Naive B cell (primary cell): ENCODE measurements around the gene KDSR. TPM values are rescaled to one million over a fixed set of nuclear protein-coding genes. Genes with fewer than 3 reads are reported as not detected.

Experiments
- ATAC-seq, 2 donors: fragments of 150-1000 bp; cut with Tn5 transposase; 2 replicates each; pipeline ENCODE4 v1.10.0; 2021; ENCODE audit warnings: low read depth in 2 of 2, mild to moderate bottlenecking in 2 of 2, moderate library complexity in 2 of 2
- DNase-seq: peaks from one replicate; pipeline ENCODE4 v3.0.0; 2022
- H3K27ac Mint-ChIP-seq, 6 donors: one replicate each; pipeline ENCODE4 v1.8.0; 2020 to 2022; ENCODE audit warnings: mild to moderate bottlenecking in 6 of 6, mixed read lengths in 6 of 6, moderate library complexity in 5 of 6, inconsistent platforms in 2 of 6
- H3K27me3 Mint-ChIP-seq, 3 donors: one replicate each; pipeline ENCODE4 v1.8.0; 2021 to 2022; ENCODE audit warnings: mixed read lengths in 3 of 3, mild to moderate bottlenecking in 1 of 3
- H3K36me3 Mint-ChIP-seq, 2 donors: one replicate each; pipeline ENCODE4 v1.8.0; 2020 to 2022; ENCODE audit warnings: mixed read lengths in 2 of 2, inconsistent platforms in 1 of 2, mild to moderate bottlenecking in 1 of 2
- H3K4me1 Mint-ChIP-seq, 3 donors: one replicate each; pipeline ENCODE4 v1.8.0; 2020 to 2022; ENCODE audit warnings: mixed read lengths in 3 of 3, inconsistent platforms in 1 of 3, mild to moderate bottlenecking in 1 of 3, moderate library complexity in 1 of 3
- H3K4me3 Mint-ChIP-seq, 8 donors: one replicate each; pipeline ENCODE4 v1.8.0; 2020 to 2022; ENCODE audit warnings: mild to moderate bottlenecking in 8 of 8, mixed read lengths in 8 of 8, moderate library complexity in 8 of 8, inconsistent platforms in 2 of 8
- H3K9me3 Mint-ChIP-seq, 7 donors: one replicate each; pipeline ENCODE4 v1.8.0; 2020 to 2022; ENCODE audit warnings: mixed read lengths in 7 of 7, mild to moderate bottlenecking in 5 of 7, inconsistent platforms in 2 of 7, moderate library complexity in 1 of 7
- polyA plus RNA-seq, 6 donors: library from polyadenylated mRNA; unstranded; fragments of 300-500 nt; fragmentation: Illumina TruSeq; gene quantifications; one replicate each; pipeline ENCODE4 v1.2.3, GENCODE V29; 2021; ENCODE audit warnings: low read depth in 6 of 6

KDSR gene
- polyA plus RNA-seq, 6 donors from 2014 or later, result 18.9 to 47.1 (median 38.2) TPM

DNA sequence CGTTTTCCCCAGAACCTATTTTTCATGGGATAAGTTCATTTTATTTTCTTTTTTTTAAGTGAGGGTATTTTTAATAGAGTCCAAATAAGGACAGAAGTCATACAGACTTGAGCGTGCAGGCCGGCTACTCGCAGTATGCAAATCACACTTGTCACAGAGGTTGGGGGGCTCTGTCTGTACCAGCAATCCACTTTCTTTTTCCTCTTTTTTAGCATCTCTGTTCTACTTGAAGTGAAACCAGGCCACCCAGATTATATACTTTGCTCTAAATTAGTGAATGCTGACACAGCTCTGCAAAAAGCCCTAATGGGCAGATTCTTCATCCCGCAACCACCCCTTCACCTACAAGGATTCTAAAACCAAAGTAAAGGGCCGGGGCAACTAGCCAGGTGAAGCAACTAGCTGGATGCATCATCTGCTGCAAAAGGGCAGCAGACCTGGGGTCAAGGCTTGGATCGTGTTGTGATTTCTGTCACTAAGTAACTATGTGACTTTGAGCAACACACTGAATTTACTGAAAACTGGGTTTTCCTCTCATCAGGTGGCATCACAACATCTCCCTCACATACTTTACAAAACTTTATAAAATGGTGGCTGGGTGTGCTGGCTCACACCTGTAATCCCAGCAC is 18.4 kb downstream of the KDSR start:
- DNase-seq (no peak), ATAC-seq (peak in 1 of 2 donors; percentile 21)
- Mint-ChIP-seq H3K9me3 (no peaks in the 10 kb centered on the region), H3K27ac (peak overlapping the region in 4 of 6 donors; percentile 28 to 76 (median 61)), H3K36me3 (peaks cover 9 to 16% of the 10 kb centered on the region in 2 donors), H3K27me3 (no peaks in the 10 kb centered on the region), H3K4me3 (peak overlapping the region in 1 of 8 donors; percentile 62), H3K4me1 (peaks cover 4 to 12% (median 9%) of the 10 kb centered on the region in 3 donors)

DNA sequence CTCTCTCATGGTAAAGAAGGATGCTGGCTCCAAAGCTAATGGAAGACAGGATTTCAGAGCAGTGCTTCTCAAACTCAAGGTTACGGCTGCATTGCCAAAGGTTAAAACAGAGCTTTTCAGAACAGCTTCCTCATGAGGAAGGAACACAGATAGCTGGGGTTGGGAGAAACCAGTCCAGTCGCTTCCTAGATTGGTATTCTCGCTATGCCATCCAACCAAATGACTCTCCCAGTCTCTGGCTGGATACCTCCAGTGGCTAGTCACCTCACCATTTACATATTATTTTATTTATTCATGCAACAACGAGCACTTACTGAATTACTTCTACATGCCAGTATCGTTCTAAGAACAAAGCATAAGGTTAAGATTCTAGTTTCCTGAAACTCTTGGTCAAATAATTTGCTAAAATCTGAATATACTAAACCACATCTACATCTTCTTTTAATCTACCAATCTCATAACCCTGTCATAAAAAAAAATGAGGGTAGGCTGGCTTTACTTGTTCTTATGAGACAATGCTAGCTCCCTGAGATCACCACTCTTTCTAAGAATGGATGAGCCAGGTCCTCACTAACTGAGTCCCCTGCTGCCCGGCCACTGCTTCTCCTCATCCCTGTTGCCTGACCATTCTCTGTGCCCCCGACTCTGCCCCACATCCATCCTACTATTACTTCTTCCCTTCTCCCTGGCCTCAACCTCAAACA is 20.4 kb downstream of the KDSR start:
- ATAC-seq (no peak), DNase-seq (no peak)
- no peaks in the 10 kb centered on the region for H3K27me3 Mint-ChIP-seq
- peaks cover 12 to 21% of the 10 kb centered on the region in 2 donors for H3K36me3 Mint-ChIP-seq
- H3K27ac Mint-ChIP-seq, result peak overlapping the region in 2 of 6 donors; percentile 10 to 68
- peaks cover 4 to 12% (median 9%) of the 10 kb centered on the region in 3 donors for H3K4me1 Mint-ChIP-seq
- H3K9me3 Mint-ChIP-seq, result no peaks in the 10 kb centered on the region
- H3K4me3 Mint-ChIP-seq, result no peak overlapping the region

DNA sequence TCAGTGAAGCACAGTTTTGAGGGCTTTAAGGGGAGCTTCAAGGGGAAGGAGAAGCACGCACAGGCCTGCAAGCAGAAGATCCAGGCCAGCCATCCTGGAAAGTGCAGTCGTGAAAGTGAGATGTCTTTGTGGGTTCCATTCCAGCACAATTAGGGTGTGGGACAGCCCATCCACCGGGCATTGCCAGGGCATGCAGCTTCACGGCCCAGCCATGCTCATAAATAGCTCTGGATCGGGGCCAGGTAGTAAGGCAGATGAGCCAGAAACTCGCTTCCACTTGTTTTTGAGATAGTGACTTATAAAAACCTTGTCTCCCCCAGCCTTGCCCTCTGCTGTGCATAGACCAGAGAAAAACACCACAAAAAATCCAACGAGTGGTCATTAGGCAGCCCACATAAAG is 21.0 kb downstream of the KDSR start:
- Mint-ChIP-seq H3K4me1 (peaks cover 4 to 12% (median 9%) of the 10 kb centered on the region in 3 donors), H3K27me3 (no peaks in the 10 kb centered on the region), H3K9me3 (no peaks in the 10 kb centered on the region), H3K27ac (no peak overlapping the region), H3K36me3 (peaks cover 12 to 21% of the 10 kb centered on the region in 2 donors), H3K4me3 (no peak overlapping the region)
- no peak for ATAC-seq
- no peak for DNase-seq

DNA sequence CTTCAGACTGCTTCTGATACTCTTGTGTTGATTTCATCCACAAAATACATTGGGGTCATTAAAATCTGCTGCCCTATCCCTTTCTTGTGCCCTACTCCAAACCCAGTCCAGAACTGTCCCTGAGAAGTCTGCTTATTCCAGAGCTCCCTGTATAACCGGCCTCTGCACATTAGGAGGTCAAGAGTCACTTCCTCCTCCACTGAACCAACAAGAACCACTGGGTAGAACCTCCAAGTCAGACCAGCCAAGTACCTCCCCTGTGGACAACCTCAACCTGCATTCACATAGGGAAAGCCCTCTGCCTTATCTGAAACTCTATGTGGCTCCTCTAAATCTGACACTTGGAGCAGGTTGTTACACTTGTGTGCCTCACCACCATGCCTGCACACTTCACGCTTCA is 22.1 kb downstream of the KDSR start:
- no peaks in the 10 kb centered on the region for H3K27me3 Mint-ChIP-seq
- H3K4me3 Mint-ChIP-seq, result no peak overlapping the region
- no peak for ATAC-seq
- peaks cover 4 to 12% (median 9%) of the 10 kb centered on the region in 3 donors for H3K4me1 Mint-ChIP-seq
- DNase-seq, result no peak
- peaks cover 12 to 21% of the 10 kb centered on the region in 2 donors for H3K36me3 Mint-ChIP-seq
- H3K9me3 Mint-ChIP-seq, result no peaks in the 10 kb centered on the region
- H3K27ac Mint-ChIP-seq, result peak overlapping the region in 2 of 6 donors; percentile 56 to 97

DNA sequence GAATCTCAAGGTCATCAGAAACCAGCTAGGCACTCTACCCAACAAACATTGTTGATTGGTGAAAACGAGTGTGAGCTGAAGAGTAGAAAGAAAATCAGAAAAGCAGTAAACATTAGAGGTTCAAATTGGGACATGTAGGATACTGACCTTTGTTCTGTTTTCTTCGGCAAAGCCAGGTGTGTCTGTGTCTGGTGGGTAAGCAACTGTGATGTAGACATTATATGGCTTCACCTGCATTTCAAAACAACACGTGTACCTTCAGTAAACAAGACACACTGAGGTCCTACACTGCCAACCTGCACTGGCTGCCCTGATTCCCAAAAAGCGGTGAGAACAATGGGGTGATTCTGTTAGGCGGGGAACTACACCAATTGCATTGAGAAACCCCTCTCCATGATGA is 22.7 kb downstream of the KDSR start:
- peaks cover 12 to 21% of the 10 kb centered on the region in 2 donors for H3K36me3 Mint-ChIP-seq
- H3K27ac Mint-ChIP-seq, result no peak overlapping the region
- no peak overlapping the region for H3K4me3 Mint-ChIP-seq
- no peak for DNase-seq
- no peaks in the 10 kb centered on the region for H3K27me3 Mint-ChIP-seq
- no peaks in the 10 kb centered on the region for H3K9me3 Mint-ChIP-seq
- no peak for ATAC-seq
- H3K4me1 Mint-ChIP-seq, result peaks cover 4 to 12% (median 9%) of the 10 kb centered on the region in 3 donors

DNA sequence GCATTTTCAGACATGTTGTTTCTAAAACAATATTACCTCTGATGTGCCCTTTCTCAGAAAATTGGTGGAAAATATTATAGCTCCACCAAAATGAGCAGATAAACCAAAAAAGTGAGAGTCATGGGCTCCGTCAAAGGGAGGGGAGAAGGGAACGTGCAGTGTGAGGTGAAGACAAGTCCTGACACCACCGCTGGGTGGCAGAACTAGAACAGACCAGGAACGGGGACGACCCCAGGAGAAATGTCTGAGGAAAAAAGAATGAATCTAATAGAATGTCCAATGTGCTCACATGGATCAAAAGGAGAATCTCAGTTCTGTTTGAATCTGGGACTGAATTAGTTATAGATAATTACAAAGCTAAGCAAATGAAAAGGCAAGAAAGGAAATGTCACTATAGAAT is 24.8 kb downstream of the KDSR start:
- no peak overlapping the region for H3K4me3 Mint-ChIP-seq
- H3K9me3 Mint-ChIP-seq, result no peaks in the 10 kb centered on the region
- DNase-seq (no peak), ATAC-seq (peak; percentile 57 to 61)
- no peaks in the 10 kb centered on the region for H3K27me3 Mint-ChIP-seq
- H3K4me1 Mint-ChIP-seq, result peaks cover 0 to 5% (median 3%) of the 10 kb centered on the region in 3 donors
- H3K27ac Mint-ChIP-seq, result peak overlapping the region in 1 of 6 donors; percentile 42
- H3K36me3 Mint-ChIP-seq, result peaks cover 12 to 21% of the 10 kb centered on the region in 2 donors

DNA sequence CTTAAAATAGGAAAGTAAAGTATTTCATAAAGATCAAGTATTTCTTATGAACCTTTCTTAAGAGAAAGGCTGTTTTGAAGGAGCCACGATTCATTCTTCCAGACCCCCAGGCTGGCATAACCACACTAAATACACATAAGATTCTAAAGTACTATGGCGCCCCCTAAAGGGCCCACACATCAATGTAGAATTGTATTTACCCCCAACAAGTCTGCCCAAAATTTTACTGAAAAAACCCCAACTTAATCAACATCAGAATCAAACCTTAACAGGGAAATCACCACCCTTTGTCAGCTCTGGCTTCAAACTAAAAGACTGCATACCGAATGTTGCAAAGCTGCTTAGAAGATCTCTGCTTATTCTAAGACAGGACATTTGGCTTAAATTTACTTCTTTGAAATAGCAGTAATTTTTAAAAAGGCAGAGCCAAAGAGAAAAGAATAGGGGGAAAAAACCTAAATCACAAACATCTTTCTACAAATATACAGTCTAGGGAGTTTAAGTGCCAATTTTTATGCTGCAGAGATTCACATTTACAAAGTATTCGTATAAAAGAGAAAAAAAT is 27.0 kb downstream of the KDSR start:
- Mint-ChIP-seq H3K27ac (no peak overlapping the region), H3K4me1 (peaks cover 0 to 1% (median under 1%) of the 10 kb centered on the region in 3 donors)

DNA sequence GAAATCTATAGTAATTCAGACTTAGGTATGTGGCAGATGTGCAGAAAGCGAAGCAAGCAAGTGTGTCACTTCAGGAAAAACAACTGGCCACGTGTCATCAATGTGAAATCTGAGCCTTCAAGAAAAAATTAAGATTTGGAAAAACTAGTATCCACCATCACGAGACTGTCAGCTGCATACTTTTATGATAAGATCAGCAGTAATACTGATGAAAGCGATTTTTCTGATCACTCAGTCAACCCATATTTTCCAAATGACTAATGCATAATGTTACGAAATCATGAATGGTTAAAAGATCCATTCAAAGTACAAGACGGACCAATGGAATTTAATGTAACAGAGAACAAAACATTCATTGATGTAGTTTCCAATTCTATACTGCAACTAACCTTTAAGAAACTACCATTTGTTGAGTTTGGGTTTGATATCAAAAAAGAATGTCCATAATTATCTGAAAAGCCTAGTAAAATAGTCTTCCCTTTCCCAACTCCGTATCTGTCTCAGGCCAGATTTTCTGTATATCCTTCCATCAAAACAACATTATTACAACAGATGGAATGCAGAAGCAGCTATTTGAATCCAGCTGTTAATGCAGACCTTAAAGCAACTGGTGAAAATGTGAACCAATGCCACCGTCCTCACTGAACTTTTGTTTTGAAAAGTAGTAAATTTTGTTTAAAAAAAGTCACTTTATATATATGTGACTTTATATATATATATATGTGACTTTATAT is 30.5 kb downstream of the KDSR start:
- Mint-ChIP-seq H3K9me3 (no peaks in the 10 kb centered on the region), H3K36me3 (peaks cover 10 to 15% of the 10 kb centered on the region in 2 donors), H3K4me1 (no peaks in the 10 kb centered on the region), H3K4me3 (no peak overlapping the region), H3K27me3 (no peaks in the 10 kb centered on the region), H3K27ac (peak overlapping the region in 1 of 6 donors; percentile 88)
- DNase-seq (no peak), ATAC-seq (no peak)

More for the DNA sequence above, 27.0 kb downstream of the KDSR start:
- peak; percentile 31 for DNase-seq
- peak; percentile 50 to 80 for ATAC-seq
- Mint-ChIP-seq H3K36me3 (peaks cover 13 to 19% of the 10 kb centered on the region in 2 donors), H3K4me3 (no peak overlapping the region), H3K27me3 (no peaks in the 10 kb centered on the region), H3K9me3 (no peaks in the 10 kb centered on the region)

DNA sequence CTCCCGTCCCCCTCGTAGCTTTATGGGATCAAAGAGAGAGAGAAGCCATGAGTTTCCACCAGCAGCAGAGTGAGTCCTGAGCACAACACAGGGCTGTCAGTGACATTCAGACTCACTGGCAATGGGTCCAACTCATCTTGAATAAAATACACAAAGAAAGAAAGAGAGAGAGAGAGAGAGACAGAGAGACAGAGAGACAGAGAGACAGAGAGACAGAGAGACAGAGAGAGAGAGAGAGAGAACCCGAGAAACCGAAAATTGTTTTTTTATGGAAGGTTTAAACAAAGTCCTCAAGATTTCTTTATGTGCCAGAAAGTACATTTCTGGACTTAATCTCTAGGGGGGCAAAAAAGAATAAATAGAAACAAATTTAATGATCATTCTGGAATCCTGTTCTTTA is 35.9 kb downstream of the KDSR start:
- peaks cover 10 to 21% of the 10 kb centered on the region in 2 donors for H3K36me3 Mint-ChIP-seq
- no peak overlapping the region for H3K4me3 Mint-ChIP-seq
- ATAC-seq, result no peak
- H3K27me3 Mint-ChIP-seq, result no peaks in the 10 kb centered on the region
- peak overlapping the region in 1 of 6 donors; percentile 73 for H3K27ac Mint-ChIP-seq
- no peak for DNase-seq
- H3K4me1 Mint-ChIP-seq, result no peaks in the 10 kb centered on the region
- H3K9me3 Mint-ChIP-seq, result no peaks in the 10 kb centered on the region

DNA sequence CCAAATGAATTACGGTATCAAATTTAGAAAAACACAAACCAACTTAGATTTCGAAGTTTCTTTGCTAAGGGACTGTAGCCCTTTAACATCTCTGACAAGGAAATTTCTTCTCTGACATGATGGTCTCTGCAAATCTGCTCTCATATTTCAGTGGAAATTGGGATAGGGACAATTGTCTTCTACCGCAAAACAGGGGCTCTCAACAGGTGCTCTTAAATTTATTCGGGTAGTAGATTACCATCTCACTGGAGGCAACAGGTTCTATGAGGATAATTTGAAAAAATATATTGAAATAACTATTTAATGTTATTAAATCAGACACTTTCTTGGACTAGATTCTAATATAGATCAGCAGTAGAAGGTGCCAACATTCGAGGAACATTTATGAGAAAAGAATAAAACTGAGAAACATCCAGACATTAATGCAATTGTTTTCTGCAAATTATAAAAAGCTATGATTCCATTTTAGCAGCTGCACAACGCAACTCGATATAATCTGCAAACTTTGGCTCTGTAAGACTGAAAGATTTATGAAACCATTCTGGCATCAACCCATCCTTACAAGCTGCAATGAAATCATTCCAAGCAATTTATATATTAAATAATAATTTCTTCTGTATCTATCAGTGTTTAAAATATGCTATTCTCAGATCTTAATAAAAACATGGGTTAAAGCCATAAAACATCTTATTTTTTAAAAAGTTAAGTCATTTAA is 37.4 kb downstream of the KDSR start:
- no peaks in the 10 kb centered on the region for H3K9me3 Mint-ChIP-seq
- ATAC-seq (no peak), DNase-seq (no peak)
- H3K27ac Mint-ChIP-seq, result no peak overlapping the region
- H3K4me3 Mint-ChIP-seq, result no peak overlapping the region
- H3K27me3 Mint-ChIP-seq, result no peaks in the 10 kb centered on the region
- H3K4me1 Mint-ChIP-seq, result no peaks in the 10 kb centered on the region
- H3K36me3 Mint-ChIP-seq, result peaks cover 4 to 18% of the 10 kb centered on the region in 2 donors

DNA sequence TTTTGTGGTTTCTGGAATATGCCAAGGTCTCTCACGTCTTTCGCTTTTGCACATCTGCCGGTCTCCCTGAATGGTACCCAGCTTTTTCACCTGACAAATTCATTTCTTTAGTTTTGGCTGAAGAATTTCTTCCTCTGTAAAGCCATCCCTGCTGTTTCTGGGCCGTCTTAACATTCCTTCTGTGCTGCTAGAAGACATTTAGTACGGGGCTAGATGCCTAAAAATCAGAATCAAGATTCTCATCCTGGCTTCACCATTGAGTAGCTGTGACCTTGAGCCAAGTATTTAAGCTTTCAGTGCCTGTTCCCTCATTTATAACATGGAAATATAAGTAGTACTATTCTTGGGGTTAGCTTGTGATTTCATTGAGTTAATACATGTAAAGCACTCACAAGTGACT is 41.0 kb downstream of the KDSR start:
- Mint-ChIP-seq H3K4me1 (peaks cover 14 to 21% (median 16%) of the 10 kb centered on the region in 3 donors), H3K27ac (no peak overlapping the region), H3K27me3 (no peaks in the 10 kb centered on the region), H3K4me3 (no peak overlapping the region), H3K9me3 (no peaks in the 10 kb centered on the region), H3K36me3 (peaks cover 0 to 6% of the 10 kb centered on the region in 2 donors)
- ATAC-seq, result no peak
- no peak for DNase-seq

DNA sequence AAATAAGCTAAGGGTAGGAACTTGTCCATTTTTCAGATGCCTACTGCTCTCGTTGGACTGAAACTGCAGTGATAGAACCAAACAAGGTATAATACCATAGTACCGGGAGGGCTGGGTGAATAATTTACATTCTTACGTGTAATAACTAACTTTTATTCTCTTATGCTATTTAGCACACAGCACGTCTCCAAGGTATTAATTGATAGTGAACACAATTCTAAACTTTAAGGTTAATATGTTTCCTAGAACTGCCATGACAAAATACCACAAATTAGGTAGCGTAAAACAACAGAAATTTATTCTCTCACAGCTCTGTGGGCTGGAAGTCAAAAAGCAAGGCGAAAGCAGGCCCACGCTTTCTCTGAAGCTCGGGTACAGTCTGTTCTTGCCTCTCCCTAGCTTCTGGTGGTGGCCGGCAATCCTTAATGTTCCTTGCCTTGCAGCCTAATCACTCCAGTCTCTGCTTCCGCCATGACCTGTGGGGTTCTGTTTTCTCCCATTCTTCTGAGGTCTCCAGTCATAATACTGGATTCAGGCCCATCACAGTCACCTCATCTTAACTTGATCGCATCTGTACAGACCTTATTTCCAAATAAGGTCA is 41.8 kb downstream of the KDSR start:
- H3K9me3 Mint-ChIP-seq, result no peaks in the 10 kb centered on the region
- H3K4me3 Mint-ChIP-seq, result no peak overlapping the region
- H3K27me3 Mint-ChIP-seq, result no peaks in the 10 kb centered on the region
- peaks cover 0 to 1% of the 10 kb centered on the region in 2 donors for H3K36me3 Mint-ChIP-seq
- no peak overlapping the region for H3K27ac Mint-ChIP-seq
- DNase-seq (no peak), ATAC-seq (no peak)
- peaks cover 18 to 25% (median 21%) of the 10 kb centered on the region in 3 donors for H3K4me1 Mint-ChIP-seq
